Measurements from ENCODE around the gene RGPD8. TPM values are rescaled to one million over a fixed set of nuclear protein-coding genes. Genes with fewer than 3 reads are reported as not detected.
"Not testable (repeated sequence)": the region's sequence is repeated elsewhere in the genome, so short reads cannot be mapped to it uniquely, and the experiment has no call there.

The RGPD8 gene
- total RNA-seq, 1 experiment from 2014 or later = 8.1 TPM

GRCh38 chr2:112432390-112432734 is 1.1 kb downstream of the RGPD8 start:
- H2BK5ac ChIP-seq (ENCODE audit: insufficient read length, low read length); H3K27me3 ChIP-seq (ENCODE audit: insufficient read depth, low read length); H3K4me3 Mint-ChIP-seq; H3K56ac ChIP-seq (ENCODE audit: insufficient read length, low read depth, low read length); H3K18ac ChIP-seq (ENCODE audit: insufficient read length, low read depth, low read length); H3K79me2 ChIP-seq (ENCODE audit: insufficient read depth, low read length); H2BK12ac ChIP-seq (ENCODE audit: insufficient read length, low read depth, low read length); H3K9ac ChIP-seq (ENCODE audit: extremely low read depth, insufficient read length, low read length); H2AK5ac ChIP-seq (ENCODE audit: insufficient read length, low read length); H2AFZ ChIP-seq (ENCODE audit: low read length); H3K4me1 Mint-ChIP-seq; H2BK20ac ChIP-seq (ENCODE audit: low read depth, low read length, poor library complexity, severe bottlenecking); H3K4me1 ChIP-seq (ENCODE audit: insufficient read depth, low read length); H3K27me3 Mint-ChIP-seq (ENCODE audit: low read depth); H2BK15ac ChIP-seq (ENCODE audit: low read depth, low read length); H3K9me3 Mint-ChIP-seq; H3K79me1 ChIP-seq (ENCODE audit: insufficient read depth, low read depth, low read length, poor library complexity, severe bottlenecking); H3K23ac ChIP-seq (ENCODE audit: insufficient read length, low read depth, low read length); DNase-seq; H4K20me1 ChIP-seq (ENCODE audit: control insufficient read depth, insufficient read depth, insufficient read length); H4K91ac ChIP-seq (ENCODE audit: insufficient read length, low read depth, low read length); H3K9me3 ChIP-seq (ENCODE audit: control insufficient read depth, low read depth, low read length); H4K8ac ChIP-seq (replicated peaks; ENCODE audit: insufficient read length, low read depth, low read length); H3K4ac ChIP-seq (ENCODE audit: low read depth, low read length); H2BK120ac ChIP-seq (ENCODE audit: low read depth, low read length, poor library complexity, severe bottlenecking); H3K27ac Mint-ChIP-seq; H3T11ph ChIP-seq (ENCODE audit: low read length); H3K36me3 Mint-ChIP-seq (ENCODE audit: insufficient read depth in 1 of 3, low read depth in 3 of 3); H3K4me2 ChIP-seq (ENCODE audit: insufficient read depth, insufficient read length, low read length); H3K27ac ChIP-seq (ENCODE audit: insufficient read length, low read depth, low read length); H3K23me2 ChIP-seq (ENCODE audit: insufficient read length, low read depth, low read length, poor library complexity, severe bottlenecking); H3K14ac ChIP-seq (ENCODE audit: insufficient read depth, low read length); H4K5ac ChIP-seq (ENCODE audit: insufficient read length, low read depth, low read length): not testable (repeated sequence)
- no CpG with 5 or more reads among the region's 22 CpGs for WGBS (ENCODE audit: extremely low coverage, insufficient read length, low lambda C conversion rate)

- not testable (repeated sequence) for H3K9me3 ChIP-seq (ENCODE audit: control insufficient read depth, low read depth, low read length); H3K79me1 ChIP-seq (ENCODE audit: insufficient read depth, low read depth, low read length, poor library complexity, severe bottlenecking); H3K4me1 ChIP-seq (ENCODE audit: insufficient read depth, low read length); H3K23me2 ChIP-seq (ENCODE audit: insufficient read length, low read depth, low read length, poor library complexity, severe bottlenecking); H2AFZ ChIP-seq (ENCODE audit: low read length); DNase-seq; H3K18ac ChIP-seq (ENCODE audit: insufficient read length, low read depth, low read length); H3K27me3 Mint-ChIP-seq (ENCODE audit: low read depth); H3K14ac ChIP-seq (ENCODE audit: insufficient read depth, low read length); H4K20me1 ChIP-seq (ENCODE audit: control insufficient read depth, insufficient read depth, insufficient read length); H2BK120ac ChIP-seq (ENCODE audit: low read depth, low read length, poor library complexity, severe bottlenecking); H3K9me3 Mint-ChIP-seq; H3K36me3 Mint-ChIP-seq (ENCODE audit: insufficient read depth in 1 of 3, low read depth in 3 of 3); H3K9ac ChIP-seq (ENCODE audit: extremely low read depth, insufficient read length, low read length); H4K5ac ChIP-seq (ENCODE audit: insufficient read length, low read depth, low read length); H3K4me2 ChIP-seq (ENCODE audit: insufficient read depth, insufficient read length, low read length); H4K91ac ChIP-seq (ENCODE audit: insufficient read length, low read depth, low read length); H3K4me3 Mint-ChIP-seq; H4K8ac ChIP-seq (replicated peaks; ENCODE audit: insufficient read length, low read depth, low read length); H2BK15ac ChIP-seq (ENCODE audit: low read depth, low read length); H2BK12ac ChIP-seq (ENCODE audit: insufficient read length, low read depth, low read length); H3K79me2 ChIP-seq (ENCODE audit: insufficient read depth, low read length); H3K56ac ChIP-seq (ENCODE audit: insufficient read length, low read depth, low read length); H3K27me3 ChIP-seq (ENCODE audit: insufficient read depth, low read length); H2BK5ac ChIP-seq (ENCODE audit: insufficient read length, low read length); H3K23ac ChIP-seq (ENCODE audit: insufficient read length, low read depth, low read length); H3K4me1 Mint-ChIP-seq; H2AK5ac ChIP-seq (ENCODE audit: insufficient read length, low read length); H3T11ph ChIP-seq (ENCODE audit: low read length); H2BK20ac ChIP-seq (ENCODE audit: low read depth, low read length, poor library complexity, severe bottlenecking); H3K27ac Mint-ChIP-seq; H3K27ac ChIP-seq (ENCODE audit: insufficient read length, low read depth, low read length); H3K4ac ChIP-seq (ENCODE audit: low read depth, low read length)
- WGBS (ENCODE audit: extremely low coverage, insufficient read length, low lambda C conversion rate) = no CpG with 5 or more reads among the region's 21 CpGs
Measured at GRCh38 chr2:112431587-112432295, 1.7 kb downstream of the RGPD8 start.

Measured in H9 (cell line).